GM23338 (cell line): ENCODE results near the gene MST1. TPM values are rescaled to one million over a fixed set of nuclear protein-coding genes. Genes with fewer than 3 reads are reported as not detected.

ENCODE experiments used
- ATAC-seq: fragments of 200-7000 bp; cut with Tn5 transposase; 3 replicates; pipeline ENCODE4 v1.9.1; 2020
- DNase-seq: peaks from one replicate; pipeline ENCODE4 v3.0.0-alpha.2; 2015; ENCODE audit warnings: low spot score
- H2AFZ ChIP-seq: fragments of 200-600 bp; sonication (generic); 2 replicates; pipeline ENCODE4 v1.8.0; 2016; ENCODE audit warnings: antibody characterized with exemption, mild to moderate bottlenecking, moderate library complexity
- H3F3A ChIP-seq: fragments of 200-600 bp; sonication (generic); replicated peaks from 2 replicates; pipeline ENCODE4 v1.8.0; 2017; ENCODE audit warnings: antibody characterized with exemption, mixed run types, low read depth
- H3K27ac ChIP-seq: fragments of 200-600 bp; sonication (generic); 2 replicates; pipeline ENCODE4 v1.6.1; 2016; ENCODE audit warnings: low read depth
- H3K27me3 ChIP-seq: fragments of 200-600 bp; sonication (generic); 2 replicates; pipeline ENCODE4 v1.8.0; 2016; ENCODE audit warnings: mild to moderate bottlenecking, mixed run types, moderate library complexity; ENCODE audit not compliant: insufficient read depth
- H3K36me3 ChIP-seq: fragments of 200-600 bp; sonication (generic); 2 replicates; pipeline ENCODE4 v1.8.0; 2016; ENCODE audit warnings: mild to moderate bottlenecking; ENCODE audit not compliant: insufficient read depth
- H3K4me1 ChIP-seq: fragments of 200-600 bp; sonication (generic); 2 replicates; pipeline ENCODE4 v1.8.0; 2016; ENCODE audit warnings: mild to moderate bottlenecking, moderate library complexity; ENCODE audit not compliant: insufficient read depth
- H3K4me2 ChIP-seq: fragments of 200-600 bp; sonication (generic); 2 replicates; pipeline ENCODE4 v1.7.1; 2017; ENCODE audit warnings: mixed run types
- H3K4me3 ChIP-seq: fragments of 200-600 bp; sonication (generic); 2 replicates; pipeline ENCODE4 v1.6.1; 2016; ENCODE audit warnings: mixed run types
- H3K79me2 ChIP-seq: fragments of 200-600 bp; sonication (generic); replicated peaks from 2 replicates; pipeline ENCODE4 v1.8.0; 2017; ENCODE audit warnings: mild to moderate bottlenecking; ENCODE audit not compliant: insufficient read depth
- H3K9me2 ChIP-seq: fragments of 200-600 bp; sonication (generic); 2 replicates; pipeline ENCODE4 v1.8.0; 2017; ENCODE audit not compliant: insufficient read depth
- H4K20me1 ChIP-seq: fragments of 200-600 bp; sonication (generic); replicated peaks from 2 replicates; pipeline ENCODE4 v1.8.0; 2017; ENCODE audit warnings: mild to moderate bottlenecking; ENCODE audit not compliant: insufficient read depth
- H3K27ac Mint-ChIP-seq: 2 replicates; pipeline ENCODE4 v1.8.0; 2020; ENCODE audit warnings: inconsistent platforms, mild to moderate bottlenecking, moderate library complexity, mixed read lengths
- H3K27me3 Mint-ChIP-seq: 3 replicates; pipeline ENCODE4 v1.8.0; 2022; ENCODE audit warnings: low read depth, mild to moderate bottlenecking, moderate library complexity, mixed read lengths, inconsistent platforms; ENCODE audit not compliant: insufficient read depth, poor library complexity
- H3K36me3 Mint-ChIP-seq: 3 replicates; pipeline ENCODE4 v1.8.0; 2021; ENCODE audit warnings: low read depth, mild to moderate bottlenecking, inconsistent platforms, moderate library complexity, mixed read lengths
- H3K4me1 Mint-ChIP-seq: 3 replicates; pipeline ENCODE4 v1.8.0; 2020; ENCODE audit warnings: mild to moderate bottlenecking, inconsistent platforms, mixed read lengths
- H3K4me3 Mint-ChIP-seq: 3 replicates; pipeline ENCODE4 v1.8.0; 2021; ENCODE audit warnings: moderate library complexity, mild to moderate bottlenecking, inconsistent platforms, mixed read lengths
- H3K9me3 Mint-ChIP-seq: 3 replicates; pipeline ENCODE4 v1.8.0; 2020; ENCODE audit warnings: moderate library complexity, mild to moderate bottlenecking, inconsistent platforms, mixed read lengths
- EZH2phosphoT487 ChIP-seq: fragments of 200-600 bp; sonication (generic); IDR thresholded peaks from one replicate; pipeline ENCODE4 v1.8.1; 2018; ENCODE audit warnings: antibody characterized with exemption; ENCODE audit not compliant: unreplicated experiment
- POLR2AphosphoS5 ChIP-seq: IDR thresholded peaks from 2 replicates; pipeline ENCODE4 v1.6.1; 2016; ENCODE audit warnings: antibody characterized with exemption, low read depth
- ZNF331 ChIP-seq: fragments of 250-450 bp; sonication (Bioruptor Pico); IDR thresholded peaks from 2 replicates; pipeline ENCODE4 v1.5.0; 2020; ENCODE audit warnings: low read depth, mild to moderate bottlenecking, moderate library complexity
- polyA plus RNA-seq: library from polyadenylated mRNA; unstranded; fragments of >200 nt; fragmentation: Nextera tagmentation; extraction: Ambion mirVana; gene quantifications from 2 replicates; pipeline ENCODE4 v1.2.1, GENCODE V29; 2016
- total RNA-seq: library from RNA; depleted of rRNA; stranded (reverse); fragments of >200 nt; shearing (Covaris generic); gene quantifications from 2 replicates; pipeline ENCODE4 v1.2.3, GENCODE V29; 2014
- TF ChIP-seq, protein P1 (sequence below), 2 experiments: fragments of 200-600 bp in 1 of 2; sonication (generic) in 1 of 2; conservative IDR thresholded peaks; 2 replicates each; pipeline versions ENCODE4 v1.5.1 to v1.6.1; 2016 to 2017; ENCODE audit warnings: antibody characterized with exemption in 2 of 2, low read depth in 2 of 2, mild to moderate bottlenecking in 2 of 2, moderate library complexity in 1 of 2
- TF ChIP-seq, protein P2 (sequence below): IDR thresholded peaks from 2 replicates; pipeline ENCODE4 v1.6.1; 2016; ENCODE audit warnings: antibody characterized with exemption
- TF ChIP-seq, protein P3 (sequence below): fragments of 250-450 bp; sonication (Bioruptor Pico); IDR thresholded peaks from 2 replicates; pipeline ENCODE4 v1.5.0; 2020; ENCODE audit warnings: mild to moderate bottlenecking, moderate library complexity

MST1 gene
- total and polyA plus RNA-seq, 2 experiments from 2014 or later: 5.9 to 11.1 TPM

DNA sequence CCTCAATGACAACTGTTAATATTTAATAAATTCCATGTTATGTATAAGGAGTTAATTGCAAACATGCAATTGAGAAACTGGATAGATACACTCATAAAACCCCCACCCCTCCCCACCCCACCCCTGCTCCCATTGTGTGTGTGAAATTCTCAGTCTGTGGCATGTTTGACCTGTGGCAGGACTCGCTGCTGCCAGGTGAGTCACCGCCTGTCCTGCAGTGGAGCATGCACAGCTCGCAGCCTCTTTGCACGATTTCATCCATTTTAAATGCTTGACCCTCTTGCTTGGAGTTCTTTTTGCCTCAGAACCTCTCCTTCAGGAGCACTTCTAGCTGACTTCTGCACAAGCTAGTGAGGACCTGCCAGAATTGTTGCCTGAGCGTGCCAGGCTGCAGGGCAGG is 20.4 kb downstream of the MST1 start:
- no peaks in the 10 kb centered on the region for H3K9me2 ChIP-seq
- Mint-ChIP-seq H3K27me3 (peaks cover 10% of the 10 kb centered on the region), H3K27ac (no peak overlapping the region), H3K4me3 (no peak overlapping the region), H3K36me3 (no peaks in the 10 kb centered on the region; the same call in 2 of the 3 replicates), H3K9me3 (no peaks in the 10 kb centered on the region), H3K4me1 (peaks cover 39% of the 10 kb centered on the region)
- H3K36me3 ChIP-seq: no peaks in the 10 kb centered on the region
- no peak for DNase-seq
- H3K27ac ChIP-seq: no peak overlapping the region
- H3K4me2 ChIP-seq: no peak overlapping the region
- no peak for ATAC-seq
- TF ChIP-seq ZNF331 (CRISPR knock-in tag) (no peak), EZH2phosphoT487 (no peak)
- no peak overlapping the region for H3K4me3 ChIP-seq
- H3F3A ChIP-seq: no peaks in the 10 kb centered on the region
- H2AFZ ChIP-seq: no peak overlapping the region
- H3K4me1 ChIP-seq: peaks cover 12% of the 10 kb centered on the region
- no peaks in the 10 kb centered on the region for H3K79me2 ChIP-seq
- H3K27me3 ChIP-seq: no peaks in the 10 kb centered on the region
- 0 out of 2 replicates have a peak, but pooled peaks cover 3% of the 10 kb centered on the region for H4K20me1 ChIP-seq

DNA sequence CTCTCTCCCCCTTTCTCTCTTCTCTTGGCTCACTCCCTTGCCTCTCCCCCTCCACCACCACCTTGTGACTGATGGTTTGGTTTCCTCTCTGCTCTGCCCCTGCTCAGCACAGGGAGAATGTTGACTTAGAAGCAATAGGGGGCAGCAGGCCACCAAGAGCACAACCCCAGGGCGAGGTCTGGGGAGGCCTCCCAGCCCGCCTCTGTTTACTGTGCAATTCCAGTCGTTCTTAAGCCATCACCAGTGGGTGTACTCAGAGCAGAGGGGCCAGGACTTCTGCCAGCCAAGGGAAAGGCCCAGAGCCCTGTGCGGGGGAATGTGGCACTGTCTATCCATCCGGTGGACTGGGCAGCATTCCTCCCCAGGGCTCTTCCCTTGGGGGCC is 20.9 kb downstream of the MST1 start:
- Histone ChIP-seq H3F3A (no peaks in the 10 kb centered on the region), H3K36me3 (no peaks in the 10 kb centered on the region), H2AFZ (no peak overlapping the region), H3K4me3 (no peak overlapping the region), H3K4me1 (peaks cover 12% of the 10 kb centered on the region), H3K27ac (no peak overlapping the region), H4K20me1 (0 out of 2 replicates have a peak, but pooled peaks cover 3% of the 10 kb centered on the region), H3K4me2 (no peak overlapping the region), H3K27me3 (no peaks in the 10 kb centered on the region), H3K79me2 (no peaks in the 10 kb centered on the region), H3K9me2 (no peaks in the 10 kb centered on the region)
- no peaks in the 10 kb centered on the region; the same call in 2 of the 3 replicates for H3K36me3 Mint-ChIP-seq
- peak; percentile 33 for DNase-seq
- no peaks in the 10 kb centered on the region for H3K9me3 Mint-ChIP-seq
- H3K4me3 Mint-ChIP-seq: no peak overlapping the region
- H3K27ac Mint-ChIP-seq: no peak overlapping the region
- ATAC-seq: peak; percentile 13
- peaks cover 39% of the 10 kb centered on the region for H3K4me1 Mint-ChIP-seq
- TF ChIP-seq, protein P1, sequence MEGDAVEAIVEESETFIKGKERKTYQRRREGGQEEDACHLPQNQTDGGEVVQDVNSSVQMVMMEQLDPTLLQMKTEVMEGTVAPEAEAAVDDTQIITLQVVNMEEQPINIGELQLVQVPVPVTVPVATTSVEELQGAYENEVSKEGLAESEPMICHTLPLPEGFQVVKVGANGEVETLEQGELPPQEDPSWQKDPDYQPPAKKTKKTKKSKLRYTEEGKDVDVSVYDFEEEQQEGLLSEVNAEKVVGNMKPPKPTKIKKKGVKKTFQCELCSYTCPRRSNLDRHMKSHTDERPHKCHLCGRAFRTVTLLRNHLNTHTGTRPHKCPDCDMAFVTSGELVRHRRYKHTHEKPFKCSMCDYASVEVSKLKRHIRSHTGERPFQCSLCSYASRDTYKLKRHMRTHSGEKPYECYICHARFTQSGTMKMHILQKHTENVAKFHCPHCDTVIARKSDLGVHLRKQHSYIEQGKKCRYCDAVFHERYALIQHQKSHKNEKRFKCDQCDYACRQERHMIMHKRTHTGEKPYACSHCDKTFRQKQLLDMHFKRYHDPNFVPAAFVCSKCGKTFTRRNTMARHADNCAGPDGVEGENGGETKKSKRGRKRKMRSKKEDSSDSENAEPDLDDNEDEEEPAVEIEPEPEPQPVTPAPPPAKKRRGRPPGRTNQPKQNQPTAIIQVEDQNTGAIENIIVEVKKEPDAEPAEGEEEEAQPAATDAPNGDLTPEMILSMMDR (conservative IDR thresholded peaks at IDR 0.05; ENCODE audit: low read depth in 2 of 2): peak; percentile 18 to 46; a peak in 2 of 4 replicates
- TF ChIP-seq, protein P2, sequence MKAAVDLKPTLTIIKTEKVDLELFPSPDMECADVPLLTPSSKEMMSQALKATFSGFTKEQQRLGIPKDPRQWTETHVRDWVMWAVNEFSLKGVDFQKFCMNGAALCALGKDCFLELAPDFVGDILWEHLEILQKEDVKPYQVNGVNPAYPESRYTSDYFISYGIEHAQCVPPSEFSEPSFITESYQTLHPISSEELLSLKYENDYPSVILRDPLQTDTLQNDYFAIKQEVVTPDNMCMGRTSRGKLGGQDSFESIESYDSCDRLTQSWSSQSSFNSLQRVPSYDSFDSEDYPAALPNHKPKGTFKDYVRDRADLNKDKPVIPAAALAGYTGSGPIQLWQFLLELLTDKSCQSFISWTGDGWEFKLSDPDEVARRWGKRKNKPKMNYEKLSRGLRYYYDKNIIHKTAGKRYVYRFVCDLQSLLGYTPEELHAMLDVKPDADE: no peak
- no peak for TF ChIP-seq ZNF331 (CRISPR knock-in tag)
- no peak for TF ChIP-seq POLR2AphosphoS5
- peaks cover 6% of the 10 kb centered on the region for H3K27me3 Mint-ChIP-seq

DNA sequence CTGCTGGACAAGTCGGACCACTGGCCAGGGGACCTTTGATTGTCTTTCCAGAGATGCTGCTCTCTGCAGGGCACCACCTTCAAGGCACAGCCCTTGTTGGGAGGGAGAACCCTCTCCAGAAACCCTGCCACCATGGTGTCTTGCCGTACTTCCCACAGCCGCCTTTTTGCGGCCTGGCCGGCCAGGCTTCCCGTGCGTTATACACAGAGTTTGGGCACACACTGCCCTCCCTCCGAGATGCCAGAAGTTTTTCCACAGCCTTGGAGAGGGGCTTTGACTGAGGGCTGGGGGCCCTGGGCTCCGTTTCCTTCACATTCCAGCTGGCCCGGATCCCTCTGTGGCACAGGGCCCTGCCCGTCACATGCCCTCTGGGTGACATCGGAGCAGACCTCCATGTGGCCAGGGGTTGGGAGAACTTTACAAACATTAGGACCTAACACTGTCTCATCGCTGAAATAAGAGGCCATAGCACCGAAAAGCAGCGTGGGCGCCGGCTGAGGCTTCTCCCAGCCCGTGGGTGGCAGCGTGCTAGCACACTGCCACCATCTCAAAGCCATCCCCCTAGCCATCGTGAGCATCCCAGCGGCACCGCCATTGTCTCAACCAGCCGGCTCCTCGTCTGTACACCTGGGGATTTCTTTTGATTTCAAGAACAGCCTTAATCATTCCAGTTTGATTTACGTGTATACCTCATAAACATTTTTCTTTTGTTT is 21.4 kb downstream of the MST1 start:
- peaks cover 12% of the 10 kb centered on the region for H3K4me1 ChIP-seq
- no peak for TF ChIP-seq EZH2phosphoT487
- TF ChIP-seq, protein P3, sequence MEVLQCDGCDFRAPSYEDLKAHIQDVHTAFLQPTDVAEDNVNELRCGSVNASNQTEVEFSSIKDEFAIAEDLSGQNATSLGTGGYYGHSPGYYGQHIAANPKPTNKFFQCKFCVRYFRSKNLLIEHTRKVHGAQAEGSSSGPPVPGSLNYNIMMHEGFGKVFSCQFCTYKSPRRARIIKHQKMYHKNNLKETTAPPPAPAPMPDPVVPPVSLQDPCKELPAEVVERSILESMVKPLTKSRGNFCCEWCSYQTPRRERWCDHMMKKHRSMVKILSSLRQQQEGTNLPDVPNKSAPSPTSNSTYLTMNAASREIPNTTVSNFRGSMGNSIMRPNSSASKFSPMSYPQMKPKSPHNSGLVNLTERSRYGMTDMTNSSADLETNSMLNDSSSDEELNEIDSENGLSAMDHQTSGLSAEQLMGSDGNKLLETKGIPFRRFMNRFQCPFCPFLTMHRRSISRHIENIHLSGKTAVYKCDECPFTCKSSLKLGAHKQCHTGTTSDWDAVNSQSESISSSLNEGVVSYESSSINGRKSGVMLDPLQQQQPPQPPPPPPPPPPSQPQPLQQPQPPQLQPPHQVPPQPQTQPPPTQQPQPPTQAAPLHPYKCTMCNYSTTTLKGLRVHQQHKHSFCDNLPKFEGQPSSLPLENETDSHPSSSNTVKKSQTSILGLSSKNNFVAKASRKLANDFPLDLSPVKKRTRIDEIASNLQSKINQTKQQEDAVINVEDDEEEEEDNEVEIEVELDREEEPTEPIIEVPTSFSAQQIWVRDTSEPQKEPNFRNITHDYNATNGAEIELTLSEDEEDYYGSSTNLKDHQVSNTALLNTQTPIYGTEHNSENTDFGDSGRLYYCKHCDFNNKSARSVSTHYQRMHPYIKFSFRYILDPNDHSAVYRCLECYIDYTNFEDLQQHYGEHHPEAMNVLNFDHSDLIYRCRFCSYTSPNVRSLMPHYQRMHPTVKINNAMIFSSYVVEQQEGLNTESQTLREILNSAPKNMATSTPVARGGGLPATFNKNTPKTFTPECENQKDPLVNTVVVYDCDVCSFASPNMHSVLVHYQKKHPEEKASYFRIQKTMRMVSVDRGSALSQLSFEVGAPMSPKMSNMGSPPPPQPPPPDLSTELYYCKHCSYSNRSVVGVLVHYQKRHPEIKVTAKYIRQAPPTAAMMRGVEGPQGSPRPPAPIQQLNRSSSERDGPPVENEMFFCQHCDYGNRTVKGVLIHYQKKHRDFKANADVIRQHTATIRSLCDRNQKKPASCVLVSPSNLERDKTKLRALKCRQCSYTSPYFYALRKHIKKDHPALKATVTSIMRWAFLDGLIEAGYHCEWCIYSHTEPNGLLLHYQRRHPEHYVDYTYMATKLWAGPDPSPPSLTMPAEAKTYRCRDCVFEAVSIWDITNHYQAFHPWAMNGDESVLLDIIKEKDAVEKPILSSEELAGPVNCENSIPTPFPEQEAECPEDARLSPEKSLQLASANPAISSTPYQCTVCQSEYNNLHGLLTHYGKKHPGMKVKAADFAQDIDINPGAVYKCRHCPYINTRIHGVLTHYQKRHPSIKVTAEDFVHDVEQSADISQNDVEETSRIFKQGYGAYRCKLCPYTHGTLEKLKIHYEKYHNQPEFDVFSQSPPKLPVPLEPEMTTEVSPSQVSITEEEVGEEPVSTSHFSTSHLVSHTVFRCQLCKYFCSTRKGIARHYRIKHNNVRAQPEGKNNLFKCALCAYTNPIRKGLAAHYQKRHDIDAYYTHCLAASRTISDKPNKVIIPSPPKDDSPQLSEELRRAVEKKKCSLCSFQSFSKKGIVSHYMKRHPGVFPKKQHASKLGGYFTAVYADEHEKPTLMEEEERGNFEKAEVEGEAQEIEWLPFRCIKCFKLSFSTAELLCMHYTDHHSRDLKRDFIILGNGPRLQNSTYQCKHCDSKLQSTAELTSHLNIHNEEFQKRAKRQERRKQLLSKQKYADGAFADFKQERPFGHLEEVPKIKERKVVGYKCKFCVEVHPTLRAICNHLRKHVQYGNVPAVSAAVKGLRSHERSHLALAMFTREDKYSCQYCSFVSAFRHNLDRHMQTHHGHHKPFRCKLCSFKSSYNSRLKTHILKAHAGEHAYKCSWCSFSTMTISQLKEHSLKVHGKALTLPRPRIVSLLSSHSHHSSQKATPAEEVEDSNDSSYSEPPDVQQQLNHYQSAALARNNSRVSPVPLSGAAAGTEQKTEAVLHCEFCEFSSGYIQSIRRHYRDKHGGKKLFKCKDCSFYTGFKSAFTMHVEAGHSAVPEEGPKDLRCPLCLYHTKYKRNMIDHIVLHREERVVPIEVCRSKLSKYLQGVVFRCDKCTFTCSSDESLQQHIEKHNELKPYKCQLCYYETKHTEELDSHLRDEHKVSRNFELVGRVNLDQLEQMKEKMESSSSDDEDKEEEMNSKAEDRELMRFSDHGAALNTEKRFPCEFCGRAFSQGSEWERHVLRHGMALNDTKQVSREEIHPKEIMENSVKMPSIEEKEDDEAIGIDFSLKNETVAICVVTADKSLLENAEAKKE (CRISPR knock-in tag): no peak

More for the DNA sequence above, 21.4 kb downstream of the MST1 start:
- Histone ChIP-seq H4K20me1 (0 out of 2 replicates have a peak, but pooled peaks cover 3% of the 10 kb centered on the region), H3K4me3 (no peak overlapping the region), H3K27me3 (no peaks in the 10 kb centered on the region), H3F3A (no peaks in the 10 kb centered on the region), H2AFZ (no peak overlapping the region), H3K27ac (no peak overlapping the region), H3K9me2 (no peaks in the 10 kb centered on the region), H3K79me2 (no peaks in the 10 kb centered on the region), H3K4me2 (no peak overlapping the region), H3K36me3 (no peaks in the 10 kb centered on the region)
- peaks cover 6% of the 10 kb centered on the region for H3K27me3 Mint-ChIP-seq
- H3K4me3 Mint-ChIP-seq: no peak overlapping the region
- no peaks in the 10 kb centered on the region for H3K9me3 Mint-ChIP-seq
- H3K27ac Mint-ChIP-seq: no peak overlapping the region
- peaks cover 36% of the 10 kb centered on the region for H3K4me1 Mint-ChIP-seq
- no peaks in the 10 kb centered on the region; the same call in 2 of the 3 replicates for H3K36me3 Mint-ChIP-seq
- DNase-seq: no peak
- no peak for ATAC-seq
